Colonic mucosa (tissue), 4 donors: ENCODE results near the gene TUBD1. TPM values are rescaled to one million over a fixed set of nuclear protein-coding genes. Genes with fewer than 3 reads are reported as not detected.

Experiments used
- DNase-seq: peaks from one replicate; pipeline ENCODE4 v3.0.0-alpha.2; 2020
- H3K27ac ChIP-seq: fragments of 200-600 bp; one replicate; pipeline ENCODE4 v1.8.0; 2021
- H3K27me3 ChIP-seq: fragments of 200-600 bp; one replicate; pipeline ENCODE4 v1.8.0; 2021
- H3K36me3 ChIP-seq: fragments of 200-600 bp; one replicate; pipeline ENCODE4 v1.8.0; 2021
- H3K4me1 ChIP-seq: fragments of 200-600 bp; one replicate; pipeline ENCODE4 v1.8.0; 2021; ENCODE audit warnings: mild to moderate bottlenecking
- H3K4me3 ChIP-seq: fragments of 200-600 bp; one replicate; pipeline ENCODE4 v1.8.0; 2021
- H3K9ac ChIP-seq, 2 donors: one replicate each; pipeline ENCODE4 v1.7.0; 2013; ENCODE audit warnings: control low read depth in 2 of 2, low read depth in 2 of 2, low read length in 2 of 2
- H3K9me3 ChIP-seq: fragments of 200-600 bp; one replicate; pipeline ENCODE4 v1.8.0; 2021
- intact Hi-C: fragments of 100-400 bp; cut with DNase I; formaldehyde crosslinking; loops from one replicate; pipeline ENCODE4 v1.14.1; 2022
- total RNA-seq, 2 donors: library from RNA; stranded (reverse); fragmentation: NEBNext Ultra II Directional in 1 of 2; extraction: Animal tissue kit (Norgen Biotek cat#: 25700) in 1 of 2; gene quantifications; one replicate each; pipeline ENCODE4 v1.2.1, GENCODE V29; 2021
- TF ChIP-seq, protein P1 (sequence below): fragments of 200-600 bp; IDR thresholded peaks from one replicate; pipeline ENCODE4 v1.8.0; 2022; ENCODE audit warnings: antibody characterized with exemption, mild to moderate bottlenecking
- donor health status: healthy.
- donor health status: DM: no; HTN: no; CAD: no.
- donor health status: DM: no; HTN: no; CAD: no.

The TUBD1 gene
- total RNA-seq, 2 donors from 2014 or later = 5.9 to 7.9 TPM

DNA sequence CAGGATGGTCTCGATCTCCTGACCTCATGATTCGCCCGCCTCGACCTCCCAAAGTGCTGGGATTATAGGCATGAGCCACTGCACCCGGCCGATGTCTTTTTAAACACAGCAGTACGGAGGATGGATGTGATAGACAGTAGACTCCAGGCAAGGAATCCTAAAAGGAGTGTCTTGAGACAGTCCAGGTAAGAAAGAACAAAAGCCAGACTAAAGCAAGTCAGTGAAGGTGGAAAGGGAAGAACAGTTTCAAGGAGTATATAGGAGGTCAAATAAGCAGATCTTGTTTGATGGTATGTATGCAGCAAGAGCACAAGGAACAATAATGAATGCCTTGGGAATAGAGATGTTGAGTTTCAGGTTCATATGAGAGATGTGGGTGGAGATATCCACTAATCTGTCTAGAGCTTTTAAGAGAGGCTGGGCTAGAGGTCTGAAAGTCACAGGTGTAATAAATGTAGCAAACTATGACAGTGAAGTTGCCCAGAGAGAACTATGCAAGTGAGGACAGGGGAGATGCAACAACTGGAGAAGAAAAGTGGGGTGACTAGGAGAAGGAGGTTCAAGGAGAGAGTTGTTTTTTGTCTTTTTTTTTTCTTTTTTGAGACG is 4.5 kb downstream of the TUBD1 start:
- Histone ChIP-seq H3K36me3 (no peaks in the 10 kb centered on the region), H3K27ac (no peak overlapping the region), H3K27me3 (no peaks in the 10 kb centered on the region), H3K4me1 (no peaks in the 10 kb centered on the region), H3K4me3 (no peak overlapping the region), H3K9me3 (no peaks in the 10 kb centered on the region), H3K9ac (no peak overlapping the region)
- TF ChIP-seq, protein P1, sequence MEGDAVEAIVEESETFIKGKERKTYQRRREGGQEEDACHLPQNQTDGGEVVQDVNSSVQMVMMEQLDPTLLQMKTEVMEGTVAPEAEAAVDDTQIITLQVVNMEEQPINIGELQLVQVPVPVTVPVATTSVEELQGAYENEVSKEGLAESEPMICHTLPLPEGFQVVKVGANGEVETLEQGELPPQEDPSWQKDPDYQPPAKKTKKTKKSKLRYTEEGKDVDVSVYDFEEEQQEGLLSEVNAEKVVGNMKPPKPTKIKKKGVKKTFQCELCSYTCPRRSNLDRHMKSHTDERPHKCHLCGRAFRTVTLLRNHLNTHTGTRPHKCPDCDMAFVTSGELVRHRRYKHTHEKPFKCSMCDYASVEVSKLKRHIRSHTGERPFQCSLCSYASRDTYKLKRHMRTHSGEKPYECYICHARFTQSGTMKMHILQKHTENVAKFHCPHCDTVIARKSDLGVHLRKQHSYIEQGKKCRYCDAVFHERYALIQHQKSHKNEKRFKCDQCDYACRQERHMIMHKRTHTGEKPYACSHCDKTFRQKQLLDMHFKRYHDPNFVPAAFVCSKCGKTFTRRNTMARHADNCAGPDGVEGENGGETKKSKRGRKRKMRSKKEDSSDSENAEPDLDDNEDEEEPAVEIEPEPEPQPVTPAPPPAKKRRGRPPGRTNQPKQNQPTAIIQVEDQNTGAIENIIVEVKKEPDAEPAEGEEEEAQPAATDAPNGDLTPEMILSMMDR = no peak
- intact Hi-C loops = no loop called here
- DNase-seq = no peak

DNA sequence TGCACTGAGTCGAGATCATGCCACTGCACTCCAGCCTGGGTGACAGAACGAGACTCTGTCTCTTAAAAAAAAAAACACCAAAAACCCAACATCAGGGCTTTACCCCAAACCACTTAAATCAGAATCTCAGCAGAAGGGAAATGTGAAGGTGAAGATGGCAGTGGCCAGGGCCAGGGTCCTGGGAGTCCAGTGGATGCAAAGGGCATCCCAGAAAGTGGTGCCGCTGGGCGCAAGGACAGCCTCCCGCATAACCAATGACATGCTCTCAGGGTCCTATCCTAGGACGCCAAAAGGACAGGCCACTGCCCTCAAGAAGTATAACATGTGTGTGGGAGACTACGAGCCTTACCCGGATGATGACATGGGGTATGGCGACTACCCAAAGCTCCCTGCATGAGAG is 7.9 kb downstream of the TUBD1 start:
- TF ChIP-seq, protein P1 = no peak
- Histone ChIP-seq H3K9me3 (no peaks in the 10 kb centered on the region), H3K27me3 (no peaks in the 10 kb centered on the region), H3K36me3 (no peaks in the 10 kb centered on the region), H3K4me1 (no peaks in the 10 kb centered on the region), H3K9ac (no peak overlapping the region), H3K4me3 (no peak overlapping the region), H3K27ac (no peak overlapping the region)
- DNase-seq = no peak
- intact Hi-C loops = no loop called here

DNA sequence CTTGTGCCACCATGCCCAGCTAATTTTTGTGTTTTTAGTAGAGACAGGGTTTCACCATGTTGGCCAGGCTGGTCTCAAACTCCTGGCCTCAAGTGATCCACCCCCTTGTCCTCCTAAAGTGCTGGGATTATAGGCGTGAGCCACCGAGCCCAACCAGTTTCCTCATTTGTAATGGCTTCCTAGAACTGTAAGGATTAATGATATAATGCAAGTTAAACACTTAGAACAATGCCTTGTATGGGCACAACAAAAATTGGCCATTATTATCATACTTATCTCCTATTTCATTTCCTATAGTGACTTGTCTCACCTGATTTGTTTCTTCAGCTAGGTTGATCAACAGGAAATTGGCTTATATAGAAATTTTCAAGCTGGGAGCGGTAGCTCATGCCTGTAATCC is 14.1 kb downstream of the TUBD1 start:
- no peak overlapping the region for H3K4me3 ChIP-seq
- TF ChIP-seq, protein P1 = no peak
- no peaks in the 10 kb centered on the region for H3K36me3 ChIP-seq
- no peaks in the 10 kb centered on the region for H3K27me3 ChIP-seq
- H3K27ac ChIP-seq = no peak overlapping the region
- intact Hi-C loops = no loop called here
- no peak for DNase-seq
- no peak overlapping the region for H3K9ac ChIP-seq
- no peaks in the 10 kb centered on the region for H3K4me1 ChIP-seq
- no peaks in the 10 kb centered on the region for H3K9me3 ChIP-seq

DNA sequence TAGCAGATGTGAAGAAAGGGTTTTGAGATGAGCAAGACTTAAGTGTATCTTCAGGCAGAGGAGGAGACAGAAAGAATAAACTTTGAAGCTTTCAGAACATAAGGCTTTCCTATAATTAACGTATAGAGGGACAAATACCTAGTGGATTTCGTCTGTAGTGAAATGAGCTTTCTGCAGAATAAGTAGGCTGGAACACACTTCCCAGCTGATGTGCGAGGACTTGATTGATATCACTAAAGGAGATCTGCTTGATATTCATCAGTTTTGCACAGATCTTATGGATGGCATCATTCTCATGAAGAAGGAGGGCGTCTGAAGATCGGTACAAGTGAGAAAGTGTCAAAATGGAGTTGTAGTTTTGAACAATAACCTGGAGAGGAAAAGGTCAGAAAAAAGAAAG is 14.8 kb downstream of the TUBD1 start:
- TF ChIP-seq, protein P1 = no peak
- Histone ChIP-seq H3K9me3 (no peaks in the 10 kb centered on the region), H3K27ac (no peak overlapping the region), H3K4me3 (no peak overlapping the region), H3K9ac (no peak overlapping the region), H3K36me3 (no peaks in the 10 kb centered on the region), H3K27me3 (no peaks in the 10 kb centered on the region), H3K4me1 (no peaks in the 10 kb centered on the region)
- intact Hi-C loops = no loop called here
- no peak for DNase-seq

DNA sequence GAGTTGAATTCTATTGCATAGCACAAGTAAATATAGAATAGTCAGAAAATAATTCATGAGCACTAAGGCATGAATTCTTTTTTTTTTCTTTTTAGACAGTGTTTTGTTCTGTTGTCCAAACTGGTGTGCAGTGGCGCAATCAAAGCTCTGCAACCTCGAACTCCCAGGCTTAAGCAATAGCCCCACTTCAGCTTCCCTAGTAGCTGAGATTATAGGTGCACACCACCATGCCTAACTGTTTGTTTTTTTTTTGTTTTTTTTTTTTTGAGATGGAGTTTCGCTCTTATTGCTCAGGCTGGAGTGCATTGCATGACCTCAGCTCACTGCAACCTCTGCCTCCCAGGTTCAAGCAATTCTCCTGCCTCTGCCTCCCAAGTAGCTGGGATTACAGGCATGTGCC is 16.6 kb downstream of the TUBD1 start:
- Histone ChIP-seq H3K36me3 (no peaks in the 10 kb centered on the region), H3K4me1 (no peaks in the 10 kb centered on the region), H3K4me3 (no peak overlapping the region), H3K27ac (no peak overlapping the region), H3K9me3 (no peaks in the 10 kb centered on the region), H3K27me3 (no peaks in the 10 kb centered on the region), H3K9ac (no peak overlapping the region)
- DNase-seq = no peak
- TF ChIP-seq, protein P1 = no peak
- intact Hi-C loops = no loop called here
